ENCODE measurements around the gene NLRC5. TPM values are rescaled to one million over a fixed set of nuclear protein-coding genes. Genes with fewer than 3 reads are reported as not detected.

The NLRC5 gene
- total RNA-seq, 1 donor from 2014 or later: 47.5 TPM

- H3K27me3 ChIP-seq (ENCODE audit: low read depth): no peaks in the 10 kb centered on the region
- no peaks in the 10 kb centered on the region for H3K36me3 ChIP-seq
- no peaks in the 10 kb centered on the region for H3K9me3 ChIP-seq
- peaks cover 42% of the 10 kb centered on the region for H3K4me1 ChIP-seq
- peak; percentile 83 for DNase-seq
- H3K4me3 ChIP-seq: peak overlapping the region; percentile 87
- peak overlapping the region; percentile 91 for H3K27ac ChIP-seq
- ATAC-seq: peak; percentile 51 to 55
- intact Hi-C loops (cut with DNase I): no loop called here
- no peak for TF ChIP-seq CTCF (IDR thresholded peaks at IDR 0.05)
These were observed 102.0 kb downstream of the NLRC5 start for GRCh38 chr16:57091200-57091974.

- Histone ChIP-seq H3K36me3 (no peaks in the 10 kb centered on the region), H3K27me3 (ENCODE audit: low read depth) (no peaks in the 10 kb centered on the region), H3K4me1 (peaks cover 42% of the 10 kb centered on the region), H3K4me3 (peak within 1 kb of the TSS; percentile 87), H3K27ac (peak within 1 kb of the TSS; percentile 91), H3K9me3 (no peaks in the 10 kb centered on the region)
- intact Hi-C loops (cut with DNase I): no loop called here
- peak; percentile 76 for DNase-seq
- peak; percentile 81 to 86 for ATAC-seq
- no peak for TF ChIP-seq CTCF (IDR thresholded peaks at IDR 0.05)
These were observed 102.8 kb downstream of the NLRC5 start, which contains the start of gene CPNE2 for GRCh38 chr16:57091975-57092785. CPNE2 (plus strand) TSS chr16:57092583; CDS start chr16:57110743, 18,160 bp downstream.

- DNase-seq: peak; percentile 69
- TF ChIP-seq CTCF (IDR thresholded peaks at IDR 0.05): peak; percentile 74
- H3K27me3 ChIP-seq (ENCODE audit: low read depth): no peaks in the 10 kb centered on the region
- intact Hi-C loops (cut with DNase I): no loop called here
- H3K4me1 ChIP-seq: peaks cover 42% of the 10 kb centered on the region
- H3K36me3 ChIP-seq: no peaks in the 10 kb centered on the region
- ATAC-seq: peak; percentile 63 to 67
- H3K9me3 ChIP-seq: no peaks in the 10 kb centered on the region
- H3K4me3 ChIP-seq: peak overlapping the region; percentile 87
- H3K27ac ChIP-seq: peak overlapping the region; percentile 91
These were observed 103.5 kb downstream of the NLRC5 start for GRCh38 chr16:57092786-57093411.

GRCh38 chr16:57093666-57094564 lies 104.6 kb downstream of the NLRC5 start:
- TF ChIP-seq CTCF (IDR thresholded peaks at IDR 0.05): no peak
- no peak for DNase-seq
- H3K36me3 ChIP-seq: no peaks in the 10 kb centered on the region
- no peak for ATAC-seq
- no peaks in the 10 kb centered on the region for H3K9me3 ChIP-seq
- H3K27me3 ChIP-seq (ENCODE audit: low read depth): no peaks in the 10 kb centered on the region
- H3K27ac ChIP-seq: peak overlapping the region; percentile 91
- intact Hi-C loops (cut with DNase I): no loop called here
- H3K4me3 ChIP-seq: peak overlapping the region; percentile 87
- peaks cover 46% of the 10 kb centered on the region for H3K4me1 ChIP-seq

Data from lower lobe of right lung (tissue), 2 donors.